Measurements from ENCODE around the gene KCNQ1. TPM values are rescaled to one million over a fixed set of nuclear protein-coding genes. Genes with fewer than 3 reads are reported as not detected.
A peak's percentile ranks its signal among the peaks of the same experiment; 100 is the strongest.

KCNQ1 gene
- total and polyA plus RNA-seq, 9 of the 15 experiments (the other 6 are each of a cell fraction or from before 2014, with no cell fraction given): 0.44 TPM; not detected in 8

GRCh38 chr11:2808850-2809846, 364.3 kb downstream of the KCNQ1 start (continued):
- no peak for TF ChIP-seq REST (IDR thresholded peaks at IDR 0.05; ENCODE audit: borderline replicate concordance)
- no peak for TF ChIP-seq REST (CRISPR knock-in tag; IDR thresholded peaks at IDR 0.05; ENCODE audit: low read depth)
- peak; percentile 61 for TF ChIP-seq MGA (IDR thresholded peaks at IDR 0.05)
- TF ChIP-seq, protein P1, sequence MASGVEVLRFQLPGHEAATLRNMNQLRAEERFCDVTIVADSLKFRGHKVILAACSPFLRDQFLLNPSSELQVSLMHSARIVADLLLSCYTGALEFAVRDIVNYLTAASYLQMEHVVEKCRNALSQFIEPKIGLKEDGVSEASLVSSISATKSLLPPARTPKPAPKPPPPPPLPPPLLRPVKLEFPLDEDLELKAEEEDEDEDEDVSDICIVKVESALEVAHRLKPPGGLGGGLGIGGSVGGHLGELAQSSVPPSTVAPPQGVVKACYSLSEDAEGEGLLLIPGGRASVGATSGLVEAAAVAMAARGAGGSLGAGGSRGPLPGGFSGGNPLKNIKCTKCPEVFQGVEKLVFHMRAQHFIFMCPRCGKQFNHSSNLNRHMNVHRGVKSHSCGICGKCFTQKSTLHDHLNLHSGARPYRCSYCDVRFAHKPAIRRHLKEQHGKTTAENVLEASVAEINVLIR (CRISPR knock-in tag; IDR thresholded peaks at IDR 0.05): no peak
